GM12878 (cell line): Measurements from ENCODE around the gene GPR18. TPM values are rescaled to one million over a fixed set of nuclear protein-coding genes. Genes with fewer than 3 reads are reported as not detected.

Experiments
- ATAC-seq: fragments of 200-7000 bp; cut with Tn5 transposase; 3 replicates; pipeline ENCODE4 v1.9.1; 2020; ENCODE audit warnings: mild to moderate bottlenecking, moderate library complexity
- BruUV-seq: library from RNA; stranded (reverse); fragments of 400-500 nt; replicated peaks from 2 replicates; lab custom pipeline; 2021; lab: Mats Ljungman, UMichigan
- CTCF ChIA-PET: fragments of 300-600 bp; sonication (Branson Sonifier 250); formaldehyde crosslinking; extraction: SDS; loops from one replicate; lab custom pipeline; 2021; ENCODE audit warnings: inconsistent platforms; lab: Yijun Ruan, JAX
- POLR2A ChIA-PET: fragments of 350-600 bp; formaldehyde crosslinking; extraction: SDS; loops from one replicate; lab custom pipeline; 2021; ENCODE audit warnings: inconsistent platforms; lab: Charles Lee
- RAD21 ChIA-PET: fragments of 300-600 bp; sonication (Branson Sonifier 250); formaldehyde crosslinking; loops from one replicate; lab custom pipeline; 2023; ENCODE audit warnings: antibody characterized with exemption; ENCODE audit not compliant: unreplicated experiment; lab: Charles Lee
- SMC1A ChIA-PET: fragments of 300-600 bp; sonication (Branson Sonifier 250); formaldehyde crosslinking; loops from one replicate; lab custom pipeline; 2023; ENCODE audit not compliant: unreplicated experiment, uncharacterized antibody; lab: Charles Lee
- DNase-seq: peaks from one replicate; pipeline ENCODE4 v3.0.0-alpha.2; 2011; ENCODE audit warnings: low read depth, low spot score
- FAIRE-seq: peaks from 3 replicates; lab custom pipeline; 2011; peaks lifted over from hg19 to GRCh38; lab: Jason Lieb, UNC
- H2AFZ ChIP-seq: 2 replicates; pipeline ENCODE4 v1.6.0; 2011; ENCODE audit warnings: low read depth, low read length, control low read depth; ENCODE audit not compliant: control insufficient read depth
- H3K27ac ChIP-seq: 2 replicates; pipeline ENCODE4 v1.5.1; 2011; ENCODE audit warnings: control low read depth; ENCODE audit not compliant: control insufficient read depth, insufficient read depth
- H3K27me3 ChIP-seq, 2 experiments: replicated peaks in 1 of 2; 2 replicates each; pipeline versions ENCODE4 v1.6.0 to v1.6.1; 2011; ENCODE audit warnings: low read length in 1 of 2; ENCODE audit not compliant: control insufficient read depth in 2 of 2, insufficient read depth in 2 of 2
- H3K36me3 ChIP-seq, 2 experiments: 2 replicates each; pipeline ENCODE4 v1.5.1; 2011; ENCODE audit warnings: low read length in 1 of 2; ENCODE audit not compliant: control insufficient read depth in 2 of 2, insufficient read depth in 2 of 2
- H3K4me1 ChIP-seq: 2 replicates; pipeline ENCODE4 v1.6.1; 2011; ENCODE audit warnings: mild to moderate bottlenecking, low read length, moderate library complexity, mixed read lengths; ENCODE audit not compliant: control insufficient read depth, insufficient read depth
- H3K4me2 ChIP-seq: 2 replicates; pipeline ENCODE4 v1.6.0; 2011; ENCODE audit warnings: control low read depth; ENCODE audit not compliant: control insufficient read depth, insufficient read depth
- H3K4me3 ChIP-seq: fragments of 200-600 bp; sonication (generic); 2 replicates; pipeline ENCODE4 v1.5.1; 2016
- H3K79me2 ChIP-seq: 2 replicates; pipeline ENCODE4 v1.6.0; 2011; ENCODE audit warnings: low read length; ENCODE audit not compliant: control insufficient read depth, insufficient read depth
- H3K9ac ChIP-seq: 2 replicates; pipeline ENCODE4 v1.8.0; 2011; ENCODE audit warnings: low read length, control low read depth, mixed read lengths; ENCODE audit not compliant: control insufficient read depth, insufficient read depth
- H3K9me3 ChIP-seq: replicated peaks from 3 replicates; pipeline ENCODE4 v1.5.1; 2011; ENCODE audit warnings: mild to moderate bottlenecking, low read length; ENCODE audit not compliant: control insufficient read depth, insufficient read depth
- H4K20me1 ChIP-seq: 2 replicates; pipeline ENCODE4 v1.6.0; 2011; ENCODE audit not compliant: control insufficient read depth, insufficient read depth
- ATF7 ChIP-seq: fragments of 450-650 bp; IDR thresholded peaks from 2 replicates; pipeline ENCODE4 v1.6.1; 2016; ENCODE audit warnings: low read depth, mild to moderate bottlenecking
- BCL11A ChIP-seq: IDR thresholded peaks from 2 replicates; pipeline ENCODE4 v1.6.1; 2011; ENCODE audit warnings: low read depth, low read length
- GABPA ChIP-seq: IDR thresholded peaks from 2 replicates; pipeline ENCODE4 v1.6.1; 2014; ENCODE audit warnings: antibody characterized with exemption, low read depth, mild to moderate bottlenecking, inconsistent platforms
- HDAC6 ChIP-seq: fragments of 200-600 bp; sonication (generic); IDR thresholded peaks from one replicate; pipeline ENCODE4 v1.8.0; 2017; ENCODE audit warnings: antibody characterized with exemption; ENCODE audit not compliant: unreplicated experiment
- IKZF1 ChIP-seq: fragments of 450-650 bp; conservative IDR thresholded peaks from 2 replicates; pipeline ENCODE4 v1.6.1; 2017; ENCODE audit warnings: antibody characterized with exemption, mild to moderate bottlenecking
- JUNB ChIP-seq: IDR thresholded peaks from 2 replicates; pipeline ENCODE4 v1.6.1; 2016; ENCODE audit warnings: antibody characterized with exemption, mild to moderate bottlenecking
- MAX ChIP-seq: IDR thresholded peaks from 2 replicates; pipeline ENCODE4 v1.6.1; 2012; ENCODE audit warnings: low read depth, low read length, improper control_type of control experiment
- POLR2A ChIP-seq: IDR thresholded peaks from 2 replicates; pipeline ENCODE4 v1.6.1; 2011; ENCODE audit warnings: low read depth, mild to moderate bottlenecking, low read length
- TCF7 ChIP-seq: IDR thresholded peaks from 2 replicates; pipeline ENCODE4 v1.6.1; 2014; ENCODE audit warnings: antibody characterized with exemption, borderline replicate concordance
- ZBTB40 ChIP-seq: fragments of 450-650 bp; IDR thresholded peaks from 2 replicates; pipeline ENCODE4 v1.6.1; 2016; ENCODE audit warnings: mild to moderate bottlenecking, moderate library complexity, borderline replicate concordance
- ZNF622 ChIP-seq: fragments of 450-650 bp; IDR thresholded peaks from 2 replicates; pipeline ENCODE4 v1.6.1; 2017; ENCODE audit warnings: mild to moderate bottlenecking, inconsistent platforms
- WGBS: methylation state at CpG from one replicate; pipeline ENCODE4 v1.1.6; 2016; ENCODE audit warnings: low lambda C conversion rate; ENCODE audit not compliant: insufficient replicate concordance, insufficient coverage; ENCODE audit errors: missing lambda C conversion rate; 5-methylcytosine and 5-hydroxymethylcytosine counted together
- in situ Hi-C: fragments of 300-500 bp; cut with MboI; formaldehyde crosslinking; loops from 9 replicates; pipeline ENCODE4 v1.14.3; 2018; ENCODE audit warnings: mixed read lengths
- intact Hi-C: fragments of 100-400 bp; cut with micrococcal nuclease; formaldehyde crosslinking; loops from one replicate; pipeline ENCODE4 v1.14.2; 2022; ENCODE audit not compliant: unreplicated experiment
- polyA plus RNA-seq, 11 experiments: library from polyadenylated mRNA; depleted of rRNA in 4 of 11; unstranded in 6 of 11; stranded (reverse) in 5 of 11; fragments of >200 nt; fragmentation: Nextera tagmentation in 4 of 11; fragmentation: Illumina TruSeq in 1 of 11; extraction: Ambion mirVana in 4 of 11; extraction: Trizol in 1 of 11; gene quantifications; 1 replicate in 1 of 11; 2 replicates in 10 of 11; pipeline versions ENCODE4 v1.2.1 to v1.2.3, GENCODE V29; 2011 to 2016; ENCODE audit warnings: inconsistent platforms in 2 of 11, missing spikeins in 2 of 11, low read depth in 1 of 11
- total RNA-seq, 4 experiments: library from RNA; depleted of rRNA in 3 of 4; stranded (reverse); fragments of >200 nt in 3 of 4; fragmentation: Illumina TruSeq in 1 of 4; extraction: Trizol in 1 of 4; gene quantifications; 2 replicates each; pipeline versions ENCODE4 v1.2.1 to v1.2.3, GENCODE V29; 2013 to 2021
- TF ChIP-seq, protein P1 (sequence below): fragments of 450-650 bp; formaldehyde crosslinking; IDR thresholded peaks from 2 replicates; pipeline ENCODE4 v1.5.0; 2022; ENCODE audit warnings: mild to moderate bottlenecking, missing genetic modification characterization
- TF ChIP-seq, protein P2 (sequence below): fragments of 450-650 bp; IDR thresholded peaks from 2 replicates; pipeline ENCODE4 v1.6.1; 2017; ENCODE audit warnings: antibody characterized with exemption, mild to moderate bottlenecking, moderate library complexity

GPR18 gene
- total and polyA plus RNA-seq, 10 of the 15 experiments (the other 5 are each of a cell fraction or from before 2014, with no cell fraction given): 3.3 to 12.9 (median 5.2) TPM

GRCh38 chr13:99305158-99305557 lies 47.0 kb upstream of the GPR18 start:
- Histone ChIP-seq H3K79me2 (peaks cover 99% of the 10 kb centered on the region), H2AFZ (no peak overlapping the region), H3K4me1 (peaks cover 35% of the 10 kb centered on the region), H3K36me3 (peaks cover 0 to 14% of the 10 kb centered on the region in 2 experiments; a peak in 3 of 4 replicates), H3K27me3 (no peaks in the 10 kb centered on the region), H3K4me3 (peak overlapping the region; percentile 98), H3K9me3 (no peaks in the 10 kb centered on the region), H3K4me2 (peak overlapping the region; percentile 64), H3K9ac (peak overlapping the region; percentile 83), H4K20me1 (no peaks in the 10 kb centered on the region; the same call in 1 of the 2 replicates), H3K27ac (peak overlapping the region; percentile 93)
- ChIA-PET RAD21 (interaction anchor here (1.0 to 14.1 kb wide), 15 partner anchors 8 to 131 kb away, joined by 3 to 247 read pairs (median 16); no protein-coding TSS in a partner anchor), POLR2A (interaction anchor here (1.0 to 8.0 kb wide), 5 partner anchors 7 to 61 kb away, joined by 3 to 59 read pairs (median 29); no protein-coding TSS in a partner anchor), CTCF (interaction anchor here (0.9 to 6.7 kb wide), 7 partner anchors 8 to 82 kb away, joined by 3 to 61 read pairs (median 9); no protein-coding TSS in a partner anchor), SMC1A (interaction anchor here (1.0 to 13.7 kb wide), 16 partner anchors 11 to 131 kb away, joined by 3 to 264 read pairs (median 18); no protein-coding TSS in a partner anchor)
- no TSS peak for BruUV-seq
- ATAC-seq (peak; percentile 2; the same call in 1 of the 3 replicates), DNase-seq (no peak), FAIRE-seq (no peak)
- 2% methylated on average over 5 of the region's 5 CpGs for WGBS
- in situ Hi-C loops (loop anchor here (5.0 kb wide), 1 partner anchor 62 kb away; no protein-coding TSS in a partner anchor), intact Hi-C loops (loop anchor here (10.0 kb wide), 1 partner anchor 200 kb away; the partner anchor contains the start of gene TM9SF2)
- TF ChIP-seq POLR2A: 0 out of 2 replicates have a peak, but pooled peaks have one; percentile 18
- TF ChIP-seq, protein P1, sequence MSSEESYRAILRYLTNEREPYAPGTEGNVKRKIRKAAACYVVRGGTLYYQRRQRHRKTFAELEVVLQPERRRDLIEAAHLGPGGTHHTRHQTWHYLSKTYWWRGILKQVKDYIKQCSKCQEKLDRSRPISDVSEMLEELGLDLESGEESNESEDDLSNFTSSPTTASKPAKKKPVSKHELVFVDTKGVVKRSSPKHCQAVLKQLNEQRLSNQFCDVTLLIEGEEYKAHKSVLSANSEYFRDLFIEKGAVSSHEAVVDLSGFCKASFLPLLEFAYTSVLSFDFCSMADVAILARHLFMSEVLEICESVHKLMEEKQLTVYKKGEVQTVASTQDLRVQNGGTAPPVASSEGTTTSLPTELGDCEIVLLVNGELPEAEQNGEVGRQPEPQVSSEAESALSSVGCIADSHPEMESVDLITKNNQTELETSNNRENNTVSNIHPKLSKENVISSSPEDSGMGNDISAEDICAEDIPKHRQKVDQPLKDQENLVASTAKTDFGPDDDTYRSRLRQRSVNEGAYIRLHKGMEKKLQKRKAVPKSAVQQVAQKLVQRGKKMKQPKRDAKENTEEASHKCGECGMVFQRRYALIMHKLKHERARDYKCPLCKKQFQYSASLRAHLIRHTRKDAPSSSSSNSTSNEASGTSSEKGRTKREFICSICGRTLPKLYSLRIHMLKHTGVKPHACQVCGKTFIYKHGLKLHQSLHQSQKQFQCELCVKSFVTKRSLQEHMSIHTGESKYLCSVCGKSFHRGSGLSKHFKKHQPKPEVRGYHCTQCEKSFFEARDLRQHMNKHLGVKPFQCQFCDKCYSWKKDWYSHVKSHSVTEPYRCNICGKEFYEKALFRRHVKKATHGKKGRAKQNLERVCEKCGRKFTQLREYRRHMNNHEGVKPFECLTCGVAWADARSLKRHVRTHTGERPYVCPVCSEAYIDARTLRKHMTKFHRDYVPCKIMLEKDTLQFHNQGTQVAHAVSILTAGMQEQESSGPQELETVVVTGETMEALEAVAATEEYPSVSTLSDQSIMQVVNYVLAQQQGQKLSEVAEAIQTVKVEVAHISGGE (CRISPR knock-in tag): 0 out of 2 replicates have a peak, but pooled peaks have one; percentile 7
- no peak for TF ChIP-seq BCL11A
- TF ChIP-seq GABPA: no peak
- no peak for TF ChIP-seq JUNB
- no peak for TF ChIP-seq MAX
- TF ChIP-seq ATF7: no peak
- TF ChIP-seq IKZF1: no peak
- TF ChIP-seq, protein P2, sequence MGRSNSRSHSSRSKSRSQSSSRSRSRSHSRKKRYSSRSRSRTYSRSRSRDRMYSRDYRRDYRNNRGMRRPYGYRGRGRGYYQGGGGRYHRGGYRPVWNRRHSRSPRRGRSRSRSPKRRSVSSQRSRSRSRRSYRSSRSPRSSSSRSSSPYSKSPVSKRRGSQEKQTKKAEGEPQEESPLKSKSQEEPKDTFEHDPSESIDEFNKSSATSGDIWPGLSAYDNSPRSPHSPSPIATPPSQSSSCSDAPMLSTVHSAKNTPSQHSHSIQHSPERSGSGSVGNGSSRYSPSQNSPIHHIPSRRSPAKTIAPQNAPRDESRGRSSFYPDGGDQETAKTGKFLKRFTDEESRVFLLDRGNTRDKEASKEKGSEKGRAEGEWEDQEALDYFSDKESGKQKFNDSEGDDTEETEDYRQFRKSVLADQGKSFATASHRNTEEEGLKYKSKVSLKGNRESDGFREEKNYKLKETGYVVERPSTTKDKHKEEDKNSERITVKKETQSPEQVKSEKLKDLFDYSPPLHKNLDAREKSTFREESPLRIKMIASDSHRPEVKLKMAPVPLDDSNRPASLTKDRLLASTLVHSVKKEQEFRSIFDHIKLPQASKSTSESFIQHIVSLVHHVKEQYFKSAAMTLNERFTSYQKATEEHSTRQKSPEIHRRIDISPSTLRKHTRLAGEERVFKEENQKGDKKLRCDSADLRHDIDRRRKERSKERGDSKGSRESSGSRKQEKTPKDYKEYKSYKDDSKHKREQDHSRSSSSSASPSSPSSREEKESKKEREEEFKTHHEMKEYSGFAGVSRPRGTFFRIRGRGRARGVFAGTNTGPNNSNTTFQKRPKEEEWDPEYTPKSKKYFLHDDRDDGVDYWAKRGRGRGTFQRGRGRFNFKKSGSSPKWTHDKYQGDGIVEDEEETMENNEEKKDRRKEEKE: no peak
- TF ChIP-seq TCF7: no peak
- no peak for TF ChIP-seq ZBTB40
- TF ChIP-seq HDAC6: no peak
- no peak for TF ChIP-seq ZNF622
